Glutamatergic neuron (in vitro differentiated cells): Measurements from ENCODE around the gene SMURF1. TPM values are rescaled to one million over a fixed set of nuclear protein-coding genes. Genes with fewer than 3 reads are reported as not detected.

Source experiments
- DNase-seq: peaks from one replicate; pipeline ENCODE4 v3.0.0; 2022
- H3K27ac Mint-ChIP-seq: one replicate; pipeline ENCODE4 v1.8.0; 2020; ENCODE audit warnings: mild to moderate bottlenecking, mixed read lengths, inconsistent platforms; ENCODE audit not compliant: unreplicated experiment
- H3K27me3 Mint-ChIP-seq: one replicate; pipeline ENCODE4 v1.8.0; 2020; ENCODE audit warnings: mild to moderate bottlenecking, moderate library complexity, mixed read lengths, inconsistent platforms; ENCODE audit not compliant: unreplicated experiment
- H3K36me3 Mint-ChIP-seq: one replicate; pipeline ENCODE4 v1.8.0; 2020; ENCODE audit warnings: mild to moderate bottlenecking, mixed read lengths, inconsistent platforms; ENCODE audit not compliant: unreplicated experiment
- H3K4me1 Mint-ChIP-seq: one replicate; pipeline ENCODE4 v1.8.0; 2020; ENCODE audit warnings: mild to moderate bottlenecking, low read depth, mixed read lengths, inconsistent platforms; ENCODE audit not compliant: unreplicated experiment
- H3K4me3 Mint-ChIP-seq: one replicate; pipeline ENCODE4 v1.8.0; 2020; ENCODE audit warnings: mild to moderate bottlenecking, mixed read lengths, inconsistent platforms; ENCODE audit not compliant: unreplicated experiment
- H3K9me3 Mint-ChIP-seq: one replicate; pipeline ENCODE4 v1.8.0; 2020; ENCODE audit warnings: mild to moderate bottlenecking, moderate library complexity, mixed read lengths, inconsistent platforms; ENCODE audit not compliant: unreplicated experiment
- total RNA-seq: library from RNA; stranded (reverse); fragmentation: NEBNext Ultra II Directional; extraction: Animal tissue kit (Norgen Biotek cat#: 25700); gene quantifications from one replicate; pipeline ENCODE4 v1.2.1, GENCODE V29; 2021; ENCODE audit not compliant: unreplicated experiment
- TF ChIP-seq, protein P1 (sequence below): fragments of 200-600 bp; sonication (generic); IDR thresholded peaks from one replicate; pipeline ENCODE4 v1.5.0; 2021; ENCODE audit not compliant: partially characterized antibody, unreplicated experiment

Gene SMURF1
- total RNA-seq, 1 donor from 2014 or later = 23.1 TPM

DNA sequence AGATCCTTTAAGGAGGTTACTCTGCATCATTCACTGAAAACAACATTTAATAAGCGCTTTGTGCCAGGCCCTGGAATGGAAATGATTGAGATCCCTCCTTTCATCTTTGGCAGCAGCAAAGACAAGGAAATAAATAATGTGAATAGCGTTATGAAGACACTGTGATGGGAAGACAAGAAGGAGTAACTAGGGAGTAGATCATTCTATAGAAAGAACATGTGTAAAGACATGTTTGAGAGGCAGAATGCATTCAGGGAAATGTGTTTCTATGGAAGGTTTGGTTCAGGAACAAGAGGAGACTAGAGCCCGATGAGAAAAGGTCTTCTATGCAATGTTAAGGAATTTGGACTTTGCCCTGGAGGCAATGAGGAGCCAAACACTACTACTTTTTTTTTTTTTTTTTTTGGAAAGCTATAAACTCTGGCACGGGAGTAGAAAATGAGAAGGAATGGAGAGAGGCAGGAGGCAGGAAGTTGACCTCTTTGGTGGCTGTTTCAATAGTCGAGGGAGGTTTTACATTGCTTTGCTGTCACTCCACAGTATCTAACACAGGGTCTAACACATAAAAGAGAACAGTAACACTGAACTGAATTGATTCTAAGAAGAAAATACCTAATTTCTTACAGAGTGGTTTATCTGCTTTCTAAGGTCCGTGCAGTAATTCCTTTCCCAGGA lies 44.9 kb downstream of the SMURF1 start:
- TF ChIP-seq, protein P1, sequence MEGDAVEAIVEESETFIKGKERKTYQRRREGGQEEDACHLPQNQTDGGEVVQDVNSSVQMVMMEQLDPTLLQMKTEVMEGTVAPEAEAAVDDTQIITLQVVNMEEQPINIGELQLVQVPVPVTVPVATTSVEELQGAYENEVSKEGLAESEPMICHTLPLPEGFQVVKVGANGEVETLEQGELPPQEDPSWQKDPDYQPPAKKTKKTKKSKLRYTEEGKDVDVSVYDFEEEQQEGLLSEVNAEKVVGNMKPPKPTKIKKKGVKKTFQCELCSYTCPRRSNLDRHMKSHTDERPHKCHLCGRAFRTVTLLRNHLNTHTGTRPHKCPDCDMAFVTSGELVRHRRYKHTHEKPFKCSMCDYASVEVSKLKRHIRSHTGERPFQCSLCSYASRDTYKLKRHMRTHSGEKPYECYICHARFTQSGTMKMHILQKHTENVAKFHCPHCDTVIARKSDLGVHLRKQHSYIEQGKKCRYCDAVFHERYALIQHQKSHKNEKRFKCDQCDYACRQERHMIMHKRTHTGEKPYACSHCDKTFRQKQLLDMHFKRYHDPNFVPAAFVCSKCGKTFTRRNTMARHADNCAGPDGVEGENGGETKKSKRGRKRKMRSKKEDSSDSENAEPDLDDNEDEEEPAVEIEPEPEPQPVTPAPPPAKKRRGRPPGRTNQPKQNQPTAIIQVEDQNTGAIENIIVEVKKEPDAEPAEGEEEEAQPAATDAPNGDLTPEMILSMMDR = no peak
- Mint-ChIP-seq H3K36me3 (peaks cover 8% of the 10 kb centered on the region), H3K4me1 (peaks cover 27% of the 10 kb centered on the region), H3K9me3 (peaks cover 2% of the 10 kb centered on the region), H3K27ac (no peak overlapping the region), H3K4me3 (no peak overlapping the region), H3K27me3 (no peaks in the 10 kb centered on the region)
- DNase-seq = no peak

DNA sequence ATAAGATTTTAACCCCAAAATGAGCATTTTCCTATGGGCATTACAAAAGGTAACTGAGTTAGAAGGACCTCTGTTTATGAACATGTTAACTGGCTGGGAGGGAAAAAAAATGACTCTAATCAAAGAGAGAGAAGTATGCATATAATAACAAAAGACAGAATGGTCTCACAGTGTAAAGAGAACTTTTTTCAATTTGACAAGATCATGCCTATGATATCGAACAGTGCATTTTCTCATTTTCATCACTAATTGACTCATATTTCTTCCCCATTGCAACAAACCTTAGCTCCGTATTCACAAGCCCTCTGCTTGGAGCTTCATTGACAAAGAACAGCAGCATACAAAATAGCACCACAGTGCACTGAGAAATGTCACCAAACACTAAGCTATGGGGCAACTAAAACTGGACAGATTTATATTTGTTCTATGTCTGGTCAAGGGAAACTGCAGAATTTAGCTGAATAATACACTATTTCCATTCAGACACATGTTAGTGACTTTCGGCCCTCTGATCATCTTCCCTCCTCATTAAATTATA lies 45.6 kb downstream of the SMURF1 start:
- peaks cover 2% of the 10 kb centered on the region for H3K9me3 Mint-ChIP-seq
- H3K4me1 Mint-ChIP-seq = peaks cover 27% of the 10 kb centered on the region
- H3K4me3 Mint-ChIP-seq = no peak overlapping the region
- no peaks in the 10 kb centered on the region for H3K27me3 Mint-ChIP-seq
- H3K36me3 Mint-ChIP-seq = peaks cover 8% of the 10 kb centered on the region
- DNase-seq = no peak
- H3K27ac Mint-ChIP-seq = no peak overlapping the region
- TF ChIP-seq, protein P1 = no peak

DNA sequence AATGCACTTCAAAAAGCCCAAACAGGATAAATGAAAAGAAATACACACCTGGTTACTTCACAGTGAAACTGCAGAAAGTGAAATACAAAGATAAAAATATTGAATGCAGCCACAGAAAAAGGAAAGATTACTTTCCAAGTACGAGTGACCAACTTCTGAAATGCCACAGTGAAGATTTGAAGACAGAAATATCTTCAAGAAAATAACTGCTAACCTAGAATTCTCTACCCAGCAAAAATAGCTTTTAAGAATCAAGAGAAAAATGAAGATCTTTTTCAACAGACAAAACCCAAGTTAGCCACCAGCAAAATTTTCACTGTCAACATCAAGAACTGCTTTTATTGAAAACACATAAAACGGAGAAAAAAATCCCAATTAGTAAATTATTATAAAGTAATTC lies 46.2 kb downstream of the SMURF1 start:
- Mint-ChIP-seq H3K9me3 (peaks cover 2% of the 10 kb centered on the region), H3K27ac (no peak overlapping the region), H3K4me1 (peaks cover 33% of the 10 kb centered on the region), H3K27me3 (no peaks in the 10 kb centered on the region), H3K4me3 (no peak overlapping the region), H3K36me3 (peaks cover 8% of the 10 kb centered on the region)
- TF ChIP-seq, protein P1 = no peak
- DNase-seq = no peak

DNA sequence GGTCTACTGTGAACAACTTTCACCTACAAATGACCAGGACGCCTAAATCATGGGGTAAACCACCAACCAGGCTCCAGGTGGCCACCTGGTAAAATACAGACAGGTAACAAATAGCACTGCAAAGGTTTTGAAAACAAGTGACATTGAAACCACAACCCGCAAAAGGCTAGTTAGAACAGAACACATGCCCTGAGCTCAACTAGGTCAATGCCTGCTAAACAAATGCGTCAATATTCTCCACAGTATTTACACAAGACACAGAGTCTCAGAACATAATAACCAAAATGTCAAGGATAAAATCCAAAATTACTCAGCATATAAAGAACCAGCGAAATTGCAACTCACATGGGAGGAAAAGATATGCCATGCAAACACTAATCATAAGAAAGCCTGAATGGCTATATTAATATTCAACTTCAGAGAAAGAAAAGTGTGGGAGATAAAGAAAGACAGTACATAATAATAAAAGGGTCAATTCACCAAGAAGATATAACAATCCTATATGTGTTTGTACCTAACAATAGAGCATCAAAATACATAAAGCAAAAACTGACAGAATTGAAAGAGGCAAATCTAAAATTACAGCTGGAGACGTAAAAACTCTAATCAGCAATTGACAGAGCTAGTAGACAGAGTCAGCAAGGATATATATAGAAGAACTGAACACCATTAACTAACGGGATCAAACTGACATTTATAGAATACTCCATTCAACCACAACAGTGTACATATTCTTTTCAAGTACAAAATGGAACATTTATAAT lies 47.6 kb downstream of the SMURF1 start:
- no peaks in the 10 kb centered on the region for H3K27me3 Mint-ChIP-seq
- no peak for DNase-seq
- no peak overlapping the region for H3K27ac Mint-ChIP-seq
- peaks cover 38% of the 10 kb centered on the region for H3K4me1 Mint-ChIP-seq
- TF ChIP-seq, protein P1 = no peak
- H3K9me3 Mint-ChIP-seq = peaks cover 3% of the 10 kb centered on the region
- peaks cover 8% of the 10 kb centered on the region for H3K36me3 Mint-ChIP-seq
- no peak overlapping the region for H3K4me3 Mint-ChIP-seq

DNA sequence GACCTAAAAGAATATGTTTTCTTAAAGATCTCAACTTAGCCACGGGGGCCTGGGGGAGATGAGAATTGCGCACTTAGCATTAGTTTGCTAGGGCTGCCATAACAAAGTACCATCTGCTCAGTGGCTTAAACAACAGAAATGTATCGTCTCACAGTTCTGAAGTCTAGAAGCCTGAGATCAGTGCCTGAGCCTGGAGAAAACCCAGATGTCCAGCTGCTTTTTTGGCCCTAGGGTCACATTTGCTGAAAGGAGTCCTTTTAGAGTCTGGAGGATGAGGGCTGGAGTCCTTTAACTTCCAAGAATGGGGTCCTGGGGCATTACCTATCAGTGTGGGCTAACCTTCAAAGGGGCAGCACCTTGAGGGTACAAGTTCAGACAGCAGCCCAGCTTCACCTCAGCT lies 48.2 kb downstream of the SMURF1 start:
- H3K4me1 Mint-ChIP-seq = peaks cover 38% of the 10 kb centered on the region
- peaks cover 3% of the 10 kb centered on the region for H3K9me3 Mint-ChIP-seq
- H3K36me3 Mint-ChIP-seq = peaks cover 8% of the 10 kb centered on the region
- H3K27ac Mint-ChIP-seq = no peak overlapping the region
- H3K4me3 Mint-ChIP-seq = no peak overlapping the region
- TF ChIP-seq, protein P1 = no peak
- H3K27me3 Mint-ChIP-seq = no peaks in the 10 kb centered on the region
- DNase-seq = no peak
